Measurements from ENCODE around the gene PDXP.

DNA sequence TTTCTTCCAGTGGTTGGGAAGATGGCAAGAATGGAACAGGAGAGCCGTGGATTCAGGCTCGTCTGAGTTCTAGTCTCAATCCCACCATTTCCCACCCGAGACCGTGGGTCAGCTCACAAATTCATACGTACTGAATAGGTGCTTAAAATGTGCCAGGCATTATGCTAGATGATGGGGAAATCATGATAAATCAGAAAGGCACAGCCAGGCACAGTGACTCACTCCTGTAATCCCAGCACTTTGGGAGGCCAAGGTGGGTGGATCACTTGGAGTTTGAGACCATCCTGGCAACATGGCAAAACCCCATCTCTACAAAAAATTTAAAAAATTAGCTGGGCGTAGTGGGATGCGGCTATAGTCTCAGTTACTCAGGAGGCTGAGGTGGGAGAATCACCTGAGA lies 45.4 kb downstream of the PDXP start:
- no peak for TF ChIP-seq POLR2A (IDR thresholded peaks at IDR 0.05; ENCODE audit: low read depth, low read length)
- no peak for TF ChIP-seq TAF1 (IDR thresholded peaks at IDR 0.05; ENCODE audit: borderline replicate concordance, low read depth, low read length)
